Breast epithelium (tissue), 4 donors: Measurements from ENCODE around the gene FOXE1. TPM values are rescaled to one million over a fixed set of nuclear protein-coding genes. Genes with fewer than 3 reads are reported as not detected.

ENCODE experiments used
- DNase-seq, 2 donors: peaks; one replicate each; pipeline ENCODE4 v3.0.0-alpha.2; 2019; ENCODE audit warnings: low spot score in 2 of 2
- H3K27ac ChIP-seq, 2 donors: fragments of 200-600 bp; sonication (generic) in 1 of 2; one replicate each; pipeline ENCODE4 v1.5.1; 2016 to 2019; ENCODE audit warnings: mild to moderate bottlenecking in 1 of 2
- H3K27me3 ChIP-seq, 2 donors: fragments of 200-600 bp; sonication (generic) in 1 of 2; one replicate each; pipeline versions ENCODE4 v1.5.1 to v1.6.0; 2017 to 2019; ENCODE audit warnings: control low read depth in 1 of 2, mild to moderate bottlenecking in 1 of 2
- H3K36me3 ChIP-seq: fragments of 200-600 bp; one replicate; pipeline ENCODE4 v1.5.1; 2019
- H3K4me1 ChIP-seq, 2 donors: fragments of 200-600 bp; sonication (generic); one replicate each; pipeline ENCODE4 v1.5.1; 2016 to 2019; ENCODE audit warnings: control low read depth in 1 of 2
- H3K4me3 ChIP-seq, 3 donors: fragments of 200-600 bp; sonication (generic); 1 replicate in 2 of 3; 2 replicates in 1 of 3; pipeline ENCODE4 v1.5.1; 2016 to 2019; ENCODE audit warnings: mild to moderate bottlenecking in 3 of 3, moderate library complexity in 2 of 3
- H3K9me3 ChIP-seq, 2 donors: fragments of 200-600 bp; sonication (generic) in 1 of 2; one replicate each; pipeline ENCODE4 v1.5.1; 2016 to 2019; ENCODE audit warnings: control low read depth in 1 of 2
- POLR2A ChIP-seq: fragments of 450-650 bp; IDR thresholded peaks from one replicate; pipeline ENCODE4 v1.6.1; 2016; ENCODE audit warnings: antibody characterized with exemption, mild to moderate bottlenecking, moderate library complexity
- POLR2AphosphoS5 ChIP-seq, 3 donors: sonication (generic); formaldehyde crosslinking; IDR thresholded peaks; one replicate each; pipeline ENCODE4 v1.6.1; 2017; ENCODE audit warnings: antibody characterized with exemption in 3 of 3
- intact Hi-C: fragments of 100-400 bp; cut with DNase I; formaldehyde crosslinking; loops from one replicate; pipeline ENCODE4 v1.15.1; 2023; ENCODE audit warnings: low total_unique reads
- total RNA-seq, 3 donors: library from RNA; depleted of rRNA; stranded (reverse); fragments of >200 nt; gene quantifications; one replicate each; pipeline ENCODE4 v1.1.0, GENCODE V29; 2016
- TF ChIP-seq, protein P1 (sequence below), 3 donors: fragments of 450-650 bp; IDR thresholded peaks; one replicate each; pipeline ENCODE4 v1.5.1; 2016 to 2017; ENCODE audit warnings: antibody characterized with exemption in 3 of 3, mild to moderate bottlenecking in 3 of 3, moderate library complexity in 3 of 3

Gene FOXE1
- total RNA-seq, 3 donors from 2014 or later: not detected

DNA sequence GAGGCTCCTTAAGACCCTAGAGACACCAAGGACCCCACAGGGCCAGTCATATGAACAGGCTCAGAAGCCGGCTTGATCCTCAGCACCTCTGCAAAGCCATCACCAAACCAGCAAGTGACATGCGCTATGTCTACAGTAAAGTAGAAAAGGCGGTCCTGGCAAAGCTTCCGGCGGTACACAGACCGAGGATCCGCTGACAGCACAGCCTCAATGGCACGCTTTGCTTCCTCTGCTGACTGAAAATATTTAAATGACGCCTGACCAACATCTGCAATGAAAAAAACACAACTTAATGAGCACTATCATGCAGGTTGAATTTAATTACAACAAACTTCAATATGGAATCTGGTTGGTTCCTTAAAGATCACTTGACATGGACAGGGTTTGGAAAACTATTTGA lies 51.7 kb downstream of the FOXE1 start:
- DNase-seq: no peak
- Histone ChIP-seq H3K27me3 (no peaks in the 10 kb centered on the region), H3K9me3 (no peaks in the 10 kb centered on the region), H3K36me3 (peaks cover 4% of the 10 kb centered on the region), H3K4me3 (no peak overlapping the region), H3K4me1 (no peaks in the 10 kb centered on the region), H3K27ac (no peak overlapping the region)
- intact Hi-C loops: no loop called here
- no peak for TF ChIP-seq POLR2A
- TF ChIP-seq, protein P1, sequence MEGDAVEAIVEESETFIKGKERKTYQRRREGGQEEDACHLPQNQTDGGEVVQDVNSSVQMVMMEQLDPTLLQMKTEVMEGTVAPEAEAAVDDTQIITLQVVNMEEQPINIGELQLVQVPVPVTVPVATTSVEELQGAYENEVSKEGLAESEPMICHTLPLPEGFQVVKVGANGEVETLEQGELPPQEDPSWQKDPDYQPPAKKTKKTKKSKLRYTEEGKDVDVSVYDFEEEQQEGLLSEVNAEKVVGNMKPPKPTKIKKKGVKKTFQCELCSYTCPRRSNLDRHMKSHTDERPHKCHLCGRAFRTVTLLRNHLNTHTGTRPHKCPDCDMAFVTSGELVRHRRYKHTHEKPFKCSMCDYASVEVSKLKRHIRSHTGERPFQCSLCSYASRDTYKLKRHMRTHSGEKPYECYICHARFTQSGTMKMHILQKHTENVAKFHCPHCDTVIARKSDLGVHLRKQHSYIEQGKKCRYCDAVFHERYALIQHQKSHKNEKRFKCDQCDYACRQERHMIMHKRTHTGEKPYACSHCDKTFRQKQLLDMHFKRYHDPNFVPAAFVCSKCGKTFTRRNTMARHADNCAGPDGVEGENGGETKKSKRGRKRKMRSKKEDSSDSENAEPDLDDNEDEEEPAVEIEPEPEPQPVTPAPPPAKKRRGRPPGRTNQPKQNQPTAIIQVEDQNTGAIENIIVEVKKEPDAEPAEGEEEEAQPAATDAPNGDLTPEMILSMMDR (IDR thresholded peaks at IDR 0.05): no peak
- TF ChIP-seq POLR2AphosphoS5 (IDR thresholded peaks at IDR 0.05): no peak

DNA sequence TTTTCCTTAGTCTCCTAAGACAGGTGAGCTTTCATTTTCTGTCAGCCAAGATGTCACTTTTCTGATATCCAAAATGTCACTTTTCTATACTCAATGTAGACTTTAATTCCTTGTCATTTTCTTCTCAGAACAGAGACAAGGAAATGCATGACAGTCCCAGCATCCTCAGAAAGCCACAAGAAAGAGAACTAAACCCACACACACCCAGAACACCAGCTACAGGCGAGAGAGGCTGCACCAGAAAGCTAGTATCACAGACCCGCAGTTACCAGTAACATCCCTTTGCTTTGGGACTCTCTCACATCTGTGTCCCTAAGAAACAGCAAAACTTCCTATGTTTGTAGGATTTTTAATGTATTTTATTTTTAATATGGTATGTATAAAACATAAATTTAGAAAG lies 52.2 kb downstream of the FOXE1 start:
- Histone ChIP-seq H3K4me3 (no peak overlapping the region), H3K27ac (no peak overlapping the region), H3K9me3 (no peaks in the 10 kb centered on the region), H3K4me1 (no peaks in the 10 kb centered on the region), H3K27me3 (no peaks in the 10 kb centered on the region), H3K36me3 (peaks cover 4% of the 10 kb centered on the region)
- DNase-seq: no peak
- TF ChIP-seq, protein P1 (IDR thresholded peaks at IDR 0.05): no peak
- TF ChIP-seq POLR2A (no peak), POLR2AphosphoS5 (IDR thresholded peaks at IDR 0.05) (no peak)
- intact Hi-C loops: no loop called here

Other genes starting within 250 kb of the FOXE1 start
- 10 to 100 TPM; 21.8 to 25.9 (median 24.4) TPM for gene TSTD2, start 219.9 kb upstream of the FOXE1 start, total RNA-seq
- 10 to 100 TPM; 25.0 to 33.2 (median 30.2) TPM for gene NCBP1, start 219.4 kb upstream of the FOXE1 start, total RNA-seq
- gene XPA, start 155.9 kb upstream of the FOXE1 start, total RNA-seq: 10 to 100 TPM; 15.4 to 16.8 (median 16.7) TPM
- 10 to 100 TPM; 29.8 to 46.8 (median 35.4) TPM for gene TRMO, start 69.3 kb downstream of the FOXE1 start, total RNA-seq
- gene HEMGN, start 84.9 kb downstream of the FOXE1 start, total RNA-seq: not detected
- gene ANP32B, start 130.1 kb downstream of the FOXE1 start, total RNA-seq: 10 to 100 TPM; 37.0 to 54.7 (median 44.0) TPM
- 10 to 100 TPM; 43.8 to 80.6 (median 54.7) TPM for gene NANS, start 203.5 kb downstream of the FOXE1 start, total RNA-seq